Dermis blood vessel endothelial cell (primary cell): ENCODE data around the gene ACVR2A. TPM values are rescaled to one million over a fixed set of nuclear protein-coding genes. Genes with fewer than 3 reads are reported as not detected.

Experiments
- DNase-seq: peaks from one replicate; pipeline ENCODE4 v3.0.0; 2010
- total RNA-seq: library from RNA; depleted of rRNA; stranded (reverse); fragments of >200 nt; gene quantifications from 2 replicates; pipeline ENCODE4 v1.2.3, GENCODE V29; 2014

ACVR2A gene
- total RNA-seq, 1 donor from 2014 or later = 7.5 TPM

- DNase-seq = no peak
Observed at GRCh38 chr2:147855977-147856376, 11.1 kb downstream of the ACVR2A start.

- DNase-seq = no peak
Observed at GRCh38 chr2:147860009-147860408, 15.2 kb downstream of the ACVR2A start.

GRCh38 chr2:147862859-147863516 is 18.2 kb downstream of the ACVR2A start:
- DNase-seq = no peak

- DNase-seq = no peak
Observed at GRCh38 chr2:147863835-147864234, 19.0 kb downstream of the ACVR2A start.

- no peak for DNase-seq
Observed at GRCh38 chr2:147865560-147865959, 20.7 kb downstream of the ACVR2A start.

- no peak for DNase-seq
Observed at GRCh38 chr2:147867050-147867449, 22.2 kb downstream of the ACVR2A start.

- no peak for DNase-seq
Observed at GRCh38 chr2:147869934-147870333, 25.1 kb downstream of the ACVR2A start.

- DNase-seq = no peak
Observed at GRCh38 chr2:147872967-147873366, 28.1 kb downstream of the ACVR2A start.

GRCh38 chr2:147873859-147874483 is 29.1 kb downstream of the ACVR2A start:
- DNase-seq = no peak

GRCh38 chr2:147879846-147880245 is 35.0 kb downstream of the ACVR2A start:
- DNase-seq = no peak

- DNase-seq = no peak
Observed at GRCh38 chr2:147882631-147883030, 37.8 kb downstream of the ACVR2A start.

- DNase-seq = no peak
Observed at GRCh38 chr2:147884830-147885229, 40.0 kb downstream of the ACVR2A start.

- DNase-seq = no peak
Observed at GRCh38 chr2:147886136-147886535, 41.3 kb downstream of the ACVR2A start.

- no peak for DNase-seq
Observed at GRCh38 chr2:147888680-147889079, 43.9 kb downstream of the ACVR2A start.

- no peak for DNase-seq
Observed at GRCh38 chr2:147904051-147904450, 59.2 kb downstream of the ACVR2A start.

- no peak for DNase-seq
Observed at GRCh38 chr2:147909178-147909577, 64.3 kb downstream of the ACVR2A start.

GRCh38 chr2:147910990-147911473 is 66.2 kb downstream of the ACVR2A start:
- peak; percentile 88 for DNase-seq

GRCh38 chr2:147913701-147914480 is 69.1 kb downstream of the ACVR2A start:
- DNase-seq = peak; percentile 33

- no peak for DNase-seq
Observed at GRCh38 chr2:147916067-147916466, 71.2 kb downstream of the ACVR2A start.

GRCh38 chr2:147916723-147917122 is 71.9 kb downstream of the ACVR2A start:
- DNase-seq = no peak

GRCh38 chr2:147917161-147917560 is 72.3 kb downstream of the ACVR2A start:
- DNase-seq = no peak

- DNase-seq = no peak
Observed at GRCh38 chr2:147923846-147924245, 79.0 kb downstream of the ACVR2A start.

GRCh38 chr2:147924647-147925046 is 79.8 kb downstream of the ACVR2A start:
- DNase-seq = no peak

- DNase-seq = peak; percentile 66
Observed at GRCh38 chr2:147925886-147926285, 81.1 kb downstream of the ACVR2A start.
